Mucosa of stomach (tissue), 1 donor: ENCODE results near the gene RNF130.

Source experiments
- H3K27me3 ChIP-seq: one replicate; pipeline ENCODE4 v1.7.0; 2013; ENCODE audit warnings: mild to moderate bottlenecking, low read length; ENCODE audit not compliant: control insufficient read depth, insufficient read depth
- H3K36me3 ChIP-seq: one replicate; pipeline ENCODE4 v1.7.0; 2013; ENCODE audit warnings: low read length; ENCODE audit not compliant: control insufficient read depth, insufficient read depth
- H3K4me1 ChIP-seq: one replicate; pipeline ENCODE4 v1.7.0; 2013; ENCODE audit warnings: mild to moderate bottlenecking, low read length; ENCODE audit not compliant: control insufficient read depth, insufficient read depth
- H3K4me3 ChIP-seq: one replicate; pipeline ENCODE4 v1.7.0; 2013; ENCODE audit warnings: low read length
- H3K9ac ChIP-seq: one replicate; pipeline ENCODE4 v1.7.0; 2013; ENCODE audit warnings: mild to moderate bottlenecking, low read length, moderate library complexity
- H3K9me3 ChIP-seq: one replicate; pipeline ENCODE4 v1.7.0; 2013; ENCODE audit warnings: mild to moderate bottlenecking, low read length, moderate library complexity; ENCODE audit not compliant: control insufficient read depth
- donor health status: Pancreatic carcinoma.

The RNF130 gene

GRCh38 chr5:180113660-180114303 lies 42.2 kb upstream of the RNF130 start:
- Histone ChIP-seq H3K4me3 (no peak overlapping the region), H3K27me3 (no peaks in the 10 kb centered on the region), H3K36me3 (no peaks in the 10 kb centered on the region), H3K9me3 (no peaks in the 10 kb centered on the region), H3K9ac (no peak overlapping the region), H3K4me1 (no peaks in the 10 kb centered on the region)

DNA sequence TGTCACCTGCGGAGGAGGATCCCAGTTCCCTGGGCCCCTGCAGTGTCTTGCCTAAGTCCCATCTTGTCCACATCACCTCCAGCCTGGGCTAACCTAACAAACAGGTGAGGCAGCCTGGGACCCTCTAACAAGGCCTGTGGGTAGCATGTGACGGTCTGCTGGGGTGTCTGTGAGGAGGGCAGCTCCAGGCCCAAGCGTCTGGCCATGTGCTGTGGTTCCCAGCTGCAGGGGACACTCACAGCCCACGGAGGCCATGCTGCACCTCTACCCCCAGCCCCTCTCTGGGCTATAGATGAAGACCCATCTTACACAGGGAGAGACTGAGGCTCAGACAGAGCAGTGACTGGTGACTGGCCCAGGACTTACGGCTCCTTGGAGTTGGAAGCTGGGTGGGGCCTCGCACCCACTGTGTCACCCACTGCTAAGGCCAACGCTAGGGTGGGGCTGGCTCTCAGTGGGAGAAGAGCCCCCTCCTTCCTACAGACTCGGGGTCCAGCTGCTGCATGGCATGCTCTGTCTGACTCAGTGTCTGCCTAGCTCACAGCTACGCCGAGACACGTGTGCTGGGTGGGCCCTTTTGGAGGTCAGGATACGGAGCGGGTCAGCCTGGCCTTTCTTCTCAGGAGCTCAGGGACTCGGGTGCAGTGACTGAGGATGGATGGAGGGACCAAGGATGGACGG lies 40.8 kb upstream of the RNF130 start:
- Histone ChIP-seq H3K27me3 (no peaks in the 10 kb centered on the region), H3K4me1 (no peaks in the 10 kb centered on the region), H3K4me3 (no peak overlapping the region), H3K9ac (no peak overlapping the region), H3K36me3 (no peaks in the 10 kb centered on the region), H3K9me3 (no peaks in the 10 kb centered on the region)

DNA sequence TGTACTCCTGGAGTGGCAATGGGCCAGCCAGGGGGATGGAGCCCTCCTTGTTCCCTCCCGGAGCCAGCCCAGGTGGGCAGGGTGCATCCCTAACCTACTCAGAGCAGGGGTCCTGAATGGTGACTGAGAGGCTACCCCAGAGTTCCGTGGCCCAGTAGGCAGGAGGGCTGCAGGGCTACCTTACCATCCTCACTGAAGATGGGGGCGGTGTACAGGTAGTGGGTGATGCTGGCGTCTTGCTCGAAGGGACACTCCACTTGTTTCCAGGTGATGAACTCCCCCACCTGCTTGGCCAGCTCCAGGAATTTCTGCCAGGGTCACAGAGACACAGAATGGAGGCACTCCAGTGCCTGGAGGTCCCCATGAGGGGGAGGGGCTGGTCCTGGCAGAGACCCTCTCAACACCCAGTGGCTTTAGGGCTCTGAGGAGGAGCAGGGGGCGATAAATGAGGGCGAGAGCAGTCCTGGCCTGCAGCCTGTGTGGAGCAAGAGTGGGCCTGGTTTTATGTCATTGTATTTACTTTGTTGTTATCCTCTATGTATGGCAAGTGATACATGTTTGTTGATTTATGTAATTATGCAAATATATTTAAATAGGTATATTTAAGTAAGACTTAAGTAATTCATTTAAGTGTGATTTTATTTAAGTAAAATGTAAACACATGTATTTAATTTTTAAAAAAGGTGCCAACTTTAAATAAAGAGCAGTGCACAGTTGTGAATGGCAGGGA lies 39.9 kb upstream of the RNF130 start:
- no peaks in the 10 kb centered on the region for H3K27me3 ChIP-seq
- H3K9ac ChIP-seq, result no peak overlapping the region
- H3K4me3 ChIP-seq, result no peak overlapping the region
- H3K36me3 ChIP-seq, result no peaks in the 10 kb centered on the region
- no peaks in the 10 kb centered on the region for H3K9me3 ChIP-seq
- H3K4me1 ChIP-seq, result no peaks in the 10 kb centered on the region

DNA sequence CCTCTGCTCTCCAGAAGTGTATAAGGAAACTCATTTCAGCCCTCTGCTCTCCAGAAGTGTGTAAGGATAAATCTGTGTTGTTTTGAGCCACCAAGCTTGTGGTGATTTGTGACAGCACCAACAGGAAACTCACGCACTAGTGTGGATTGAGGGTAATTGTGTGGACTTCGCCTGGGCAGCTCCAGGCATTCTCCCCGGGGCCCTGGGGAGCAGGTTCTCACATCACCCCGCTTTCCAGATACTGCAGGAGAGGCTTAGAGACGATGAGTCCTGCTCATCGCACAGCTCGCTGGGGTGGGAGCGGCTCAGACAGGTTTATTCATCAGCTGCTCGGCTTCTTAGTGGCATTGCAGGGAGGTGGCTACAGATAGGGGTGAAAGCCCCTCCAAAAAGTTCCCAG lies 38.4 kb upstream of the RNF130 start:
- Histone ChIP-seq H3K4me3 (no peak overlapping the region), H3K9ac (no peak overlapping the region), H3K4me1 (no peaks in the 10 kb centered on the region), H3K36me3 (no peaks in the 10 kb centered on the region), H3K27me3 (no peaks in the 10 kb centered on the region), H3K9me3 (no peaks in the 10 kb centered on the region)

- H3K9ac ChIP-seq, result no peak overlapping the region
- H3K27me3 ChIP-seq, result no peaks in the 10 kb centered on the region
- no peaks in the 10 kb centered on the region for H3K36me3 ChIP-seq
- no peaks in the 10 kb centered on the region for H3K9me3 ChIP-seq
- H3K4me1 ChIP-seq, result no peaks in the 10 kb centered on the region
- no peak overlapping the region for H3K4me3 ChIP-seq
These were observed 35.4 kb upstream of the RNF130 start for GRCh38 chr5:180107005-180107404.

GRCh38 chr5:180105827-180106312 lies 34.3 kb upstream of the RNF130 start:
- Histone ChIP-seq H3K27me3 (no peaks in the 10 kb centered on the region), H3K9me3 (no peaks in the 10 kb centered on the region), H3K4me3 (no peak overlapping the region), H3K36me3 (no peaks in the 10 kb centered on the region), H3K4me1 (no peaks in the 10 kb centered on the region), H3K9ac (no peak overlapping the region)

GRCh38 chr5:180104168-180104530 lies 32.6 kb upstream of the RNF130 start:
- H3K4me1 ChIP-seq, result no peaks in the 10 kb centered on the region
- H3K9me3 ChIP-seq, result no peaks in the 10 kb centered on the region
- no peaks in the 10 kb centered on the region for H3K27me3 ChIP-seq
- H3K4me3 ChIP-seq, result no peak overlapping the region
- no peak overlapping the region for H3K9ac ChIP-seq
- H3K36me3 ChIP-seq, result no peaks in the 10 kb centered on the region

DNA sequence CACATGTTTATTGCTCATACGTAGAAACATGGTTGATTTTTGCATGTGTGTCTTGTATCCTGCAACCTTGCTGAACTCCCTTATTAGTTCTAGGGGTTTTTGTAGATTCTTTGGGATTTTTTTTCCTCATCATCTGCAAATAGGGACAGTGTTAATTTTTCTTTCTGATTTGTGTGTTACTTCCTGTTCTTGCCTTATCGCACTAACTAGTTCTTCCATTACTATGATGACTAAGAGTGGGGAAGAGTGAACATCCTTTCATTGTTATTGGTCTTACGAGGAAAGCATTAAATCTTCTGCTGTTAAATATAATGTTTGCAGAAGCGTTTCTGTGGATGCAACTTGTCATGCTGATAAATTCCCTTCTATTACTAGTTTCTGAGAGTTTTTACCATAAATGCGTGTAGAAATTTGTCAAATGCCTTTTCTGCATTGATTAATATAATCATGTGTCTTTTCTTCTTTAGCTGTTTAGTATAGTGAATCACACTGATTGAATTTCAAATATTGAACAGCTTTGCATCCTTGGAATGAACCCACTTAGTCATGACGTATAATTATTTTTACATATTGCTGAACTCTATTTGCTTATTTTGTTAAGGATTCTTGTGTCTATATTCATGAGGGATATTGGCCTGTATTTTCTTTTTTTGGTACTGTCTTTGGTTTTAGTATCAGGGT lies 32.1 kb upstream of the RNF130 start:
- Histone ChIP-seq H3K9me3 (no peaks in the 10 kb centered on the region), H3K36me3 (no peaks in the 10 kb centered on the region), H3K27me3 (no peaks in the 10 kb centered on the region), H3K4me3 (no peak overlapping the region), H3K4me1 (no peaks in the 10 kb centered on the region), H3K9ac (no peak overlapping the region)

GRCh38 chr5:180102636-180103035 lies 31.1 kb upstream of the RNF130 start:
- no peak overlapping the region for H3K9ac ChIP-seq
- no peaks in the 10 kb centered on the region for H3K36me3 ChIP-seq
- H3K4me3 ChIP-seq, result no peak overlapping the region
- no peaks in the 10 kb centered on the region for H3K9me3 ChIP-seq
- no peaks in the 10 kb centered on the region for H3K27me3 ChIP-seq
- H3K4me1 ChIP-seq, result no peaks in the 10 kb centered on the region

- Histone ChIP-seq H3K9me3 (no peaks in the 10 kb centered on the region), H3K4me1 (no peaks in the 10 kb centered on the region), H3K9ac (no peak overlapping the region), H3K36me3 (no peaks in the 10 kb centered on the region), H3K27me3 (no peaks in the 10 kb centered on the region), H3K4me3 (no peak overlapping the region)
These were observed 30.0 kb upstream of the RNF130 start for GRCh38 chr5:180101451-180102105.

DNA sequence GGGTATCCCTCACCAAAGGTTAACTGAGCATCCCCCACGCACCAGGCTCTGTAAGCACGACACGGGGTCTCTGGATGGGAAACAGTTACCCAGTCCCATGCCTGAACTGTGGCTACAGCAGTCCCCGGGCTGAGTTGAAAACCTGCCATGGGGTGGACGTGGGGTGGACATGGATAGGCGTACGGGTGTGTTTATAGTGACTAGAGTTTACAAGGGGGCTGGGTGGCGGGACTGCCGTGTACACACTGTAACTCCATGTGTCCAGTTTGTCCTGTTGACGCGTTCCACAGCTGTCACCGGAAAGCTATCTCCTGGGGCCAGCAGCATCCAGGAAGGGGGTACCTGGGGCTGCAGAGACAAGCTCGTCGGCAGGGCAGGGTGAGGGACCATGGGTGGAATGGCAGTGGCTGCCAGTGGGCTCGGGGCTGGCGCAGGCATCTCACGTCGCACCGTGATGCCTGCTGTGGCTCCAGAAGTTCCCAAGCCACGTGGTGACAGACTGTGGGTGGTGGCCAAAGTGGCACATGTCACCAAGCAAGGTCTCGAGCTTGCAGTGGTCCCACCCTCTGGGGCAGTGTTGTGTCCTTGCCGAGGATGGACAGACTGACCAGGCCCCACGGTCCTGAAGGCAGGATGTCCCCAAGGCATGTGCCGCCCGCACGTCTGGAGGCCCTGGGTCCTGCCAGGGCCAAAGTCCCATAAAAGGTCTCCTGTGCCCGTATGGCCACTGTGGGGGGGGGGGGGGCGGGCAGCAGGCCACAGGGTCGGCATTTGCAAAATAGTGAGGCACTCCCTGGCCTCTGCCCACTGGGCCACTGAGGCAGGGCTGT lies 29.3 kb upstream of the RNF130 start:
- Histone ChIP-seq H3K36me3 (no peaks in the 10 kb centered on the region), H3K4me1 (no peaks in the 10 kb centered on the region), H3K4me3 (no peak overlapping the region), H3K27me3 (no peaks in the 10 kb centered on the region), H3K9me3 (no peaks in the 10 kb centered on the region), H3K9ac (no peak overlapping the region)
